ENCODE data around the gene ANKLE1. TPM values are rescaled to one million over a fixed set of nuclear protein-coding genes. Genes with fewer than 3 reads are reported as not detected.

ANKLE1 gene
- total and polyA plus RNA-seq, 10 of the 15 experiments (the other 5 are each of a cell fraction or from before 2014, with no cell fraction given): 2.2 to 17.9 (median 10.9) TPM

DNA sequence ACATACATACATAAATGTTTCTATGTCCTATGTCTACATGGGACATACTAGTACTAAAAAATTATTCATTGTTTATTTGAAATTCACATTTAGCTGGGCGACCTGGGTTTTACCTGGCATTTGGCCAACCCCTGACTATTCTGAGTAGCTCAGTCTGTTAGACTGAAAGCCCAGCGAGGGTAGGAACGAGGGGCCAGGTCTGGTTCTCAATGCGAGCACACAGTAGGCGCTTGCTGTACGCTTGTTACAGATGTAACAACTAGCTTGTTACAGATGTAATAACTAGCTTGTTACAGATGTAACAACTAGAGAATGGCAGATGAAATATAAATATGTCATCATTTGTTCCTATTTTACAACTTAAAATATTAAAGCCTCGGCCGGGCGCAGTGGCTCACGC, 53.9 kb downstream of the ANKLE1 start:
- Histone ChIP-seq H3K4me3 (no peak overlapping the region), H2AFZ (ENCODE audit: control insufficient read depth, low read depth, low read length) (no peak overlapping the region), H3K27me3 (replicated peaks in 1 of 2; ENCODE audit: control insufficient read depth in 2 of 2, insufficient read depth in 2 of 2, low read length in 1 of 2) (no peaks in the 10 kb centered on the region), H3K4me1 (ENCODE audit: control insufficient read depth, insufficient read depth, low read length) (peaks cover 21% of the 10 kb centered on the region), H3K9ac (ENCODE audit: control insufficient read depth, insufficient read depth, low read length) (no peak overlapping the region), H3K4me2 (ENCODE audit: control insufficient read depth, insufficient read depth) (no peak overlapping the region), H3K79me2 (ENCODE audit: control insufficient read depth, insufficient read depth, low read length) (peaks cover 6% of the 10 kb centered on the region), H3K27ac (ENCODE audit: control insufficient read depth, insufficient read depth) (no peak overlapping the region), H4K20me1 (ENCODE audit: control insufficient read depth, insufficient read depth) (no peaks in the 10 kb centered on the region), H3K36me3 (ENCODE audit: control insufficient read depth in 2 of 2, insufficient read depth in 2 of 2, low read length in 1 of 2) (no peaks in the 10 kb centered on the region; a peak in 1 of 4 replicates), H3K9me3 (replicated peaks; ENCODE audit: control insufficient read depth, insufficient read depth, low read length) (no peaks in the 10 kb centered on the region; the same call in 2 of the 3 replicates)
- ChIA-PET RAD21 (ENCODE audit: unreplicated experiment) (interaction anchor here (0.7 to 2.1 kb wide), 5 partner anchors 26 to 56 kb away, joined by 3 to 8 read pairs (median 3); partner anchors contain the start of genes ABHD8 and DDA1), POLR2A (interaction anchor here (1.2 to 4.4 kb wide), 6 partner anchors 26 to 84 kb away, joined by 4 to 24 read pairs (median 6); partner anchors contain the start of genes ABHD8, BABAM1, DDA1 and MVB12A), SMC1A (ENCODE audit: uncharacterized antibody, unreplicated experiment) (interaction anchor here (0.6 to 1.7 kb wide), 5 partner anchors 9 to 51 kb away, joined by 3 to 6 read pairs (median 4); partner anchors contain the start of genes ABHD8 and DDA1), CTCF (interaction anchor here (0.8 to 2.4 kb wide), 10 partner anchors 9 to 75 kb away, joined by 3 to 16 read pairs (median 4); partner anchors contain the start of genes DDA1 and MRPL34)
- intact Hi-C loops (cut with micrococcal nuclease; ENCODE audit: unreplicated experiment) (loop anchor here (5.0 kb wide), 1 partner anchor 43 kb away; no protein-coding TSS in a partner anchor), in situ Hi-C loops (cut with MboI) (no loop called here)
- DNase-seq (ENCODE audit: low read depth, low spot score) (no peak), FAIRE-seq (no peak), ATAC-seq (no peak)
- BruUV-seq (replicated peaks): no TSS peak
- TF ChIP-seq SIN3A (IDR thresholded peaks at IDR 0.05; ENCODE audit: low read depth, low read length): no peak
- no peak for TF ChIP-seq JUNB (IDR thresholded peaks at IDR 0.05)
- no peak for TF ChIP-seq ZNF274 (IDR thresholded peaks at IDR 0.05; ENCODE audit: insufficient read depth, insufficient read length)
- TF ChIP-seq SREBF1 (IDR thresholded peaks at IDR 0.05; ENCODE audit: low read length): no peak
- TF ChIP-seq BMI1 (IDR thresholded peaks at IDR 0.05; ENCODE audit: borderline replicate concordance): no peak
- no peak for TF ChIP-seq ZZZ3 (IDR thresholded peaks at IDR 0.05; ENCODE audit: control insufficient read depth, insufficient read length, low read depth)
- WGBS (ENCODE audit: insufficient coverage, insufficient replicate concordance, low lambda C conversion rate, missing lambda C conversion rate): 84% methylated on average over 10 of the region's 10 CpGs

Other genes with a start within 250 kb of the ANKLE1 start
Only the 7 nearest of the 20 such genes appear.
- gene NR2F6, start 36.0 kb upstream of the ANKLE1 start, total RNA-seq (2014; rRNA removed): 11.8 and 12.8 TPM in 2 replicates
- 2.3 and 2.7 TPM in 2 replicates for gene NR2F6, start 36.0 kb upstream of the ANKLE1 start, total RNA-seq (2014; rRNA removed; fragmentation: Illumina TruSeq; extraction: Trizol)
- gene NR2F6, start 36.0 kb upstream of the ANKLE1 start, total RNA-seq (2021): 13.3 and 15.5 TPM in 2 replicates
- 1.7 and 3.9 TPM in 2 replicates for gene NR2F6, start 36.0 kb upstream of the ANKLE1 start, polyA plus RNA-seq (2011; rRNA removed)
- gene NR2F6, start 36.0 kb upstream of the ANKLE1 start, polyA plus RNA-seq (2014; fragmentation: Illumina TruSeq; extraction: Trizol): 0.48 and 1.4 TPM in 2 replicates
- under 1 TPM; 0.18 to 0.75 TPM for gene NR2F6, start 36.0 kb upstream of the ANKLE1 start, polyA plus RNA-seq (2014; fragmentation: Nextera tagmentation; extraction: Ambion mirVana)
- 11.3 and 14.1 TPM in 2 replicates for gene NR2F6, start 36.0 kb upstream of the ANKLE1 start, polyA plus RNA-seq (2014; rRNA removed)
- gene NR2F6, start 36.0 kb upstream of the ANKLE1 start, polyA plus RNA-seq (2016; fragmentation: Nextera tagmentation; extraction: Ambion mirVana): 1 to 10 TPM; 8.4 to 8.6 TPM
- 0.11 and 0.96 TPM in 2 replicates for gene USHBP1, start 17.2 kb upstream of the ANKLE1 start, total RNA-seq (2014; rRNA removed)
- 0.09 TPM in 1 of 2 replicates, not detected in the other for gene USHBP1, start 17.2 kb upstream of the ANKLE1 start, total RNA-seq (2014; rRNA removed; fragmentation: Illumina TruSeq; extraction: Trizol)
- gene USHBP1, start 17.2 kb upstream of the ANKLE1 start, total RNA-seq (2021): 0.27 and 0.62 TPM in 2 replicates
- 0.07 TPM in 1 of 2 replicates, not detected in the other for gene USHBP1, start 17.2 kb upstream of the ANKLE1 start, polyA plus RNA-seq (2011; rRNA removed)
- not detected in 2 replicates for gene USHBP1, start 17.2 kb upstream of the ANKLE1 start, polyA plus RNA-seq (2014; fragmentation: Illumina TruSeq; extraction: Trizol)
- gene USHBP1, start 17.2 kb upstream of the ANKLE1 start, polyA plus RNA-seq (2014; fragmentation: Nextera tagmentation; extraction: Ambion mirVana): under 1 TPM in 1 of 2 experiments, not detected in 1; 0.05 TPM
- gene USHBP1, start 17.2 kb upstream of the ANKLE1 start, polyA plus RNA-seq (2014; rRNA removed): 0.12 and 0.33 TPM in 2 replicates
- under 1 TPM; 0.33 to 0.44 TPM for gene USHBP1, start 17.2 kb upstream of the ANKLE1 start, polyA plus RNA-seq (2016; fragmentation: Nextera tagmentation; extraction: Ambion mirVana)
- 104 and 108 TPM in 2 replicates for gene BABAM1, start 14.5 kb upstream of the ANKLE1 start, total RNA-seq (2014; rRNA removed)
- gene BABAM1, start 14.5 kb upstream of the ANKLE1 start, total RNA-seq (2014; rRNA removed; fragmentation: Illumina TruSeq; extraction: Trizol): 74.7 and 81.9 TPM in 2 replicates
- gene BABAM1, start 14.5 kb upstream of the ANKLE1 start, total RNA-seq (2021): 102 and 103 TPM in 2 replicates
- gene BABAM1, start 14.5 kb upstream of the ANKLE1 start, polyA plus RNA-seq (2011; rRNA removed): 104 and 107 TPM in 2 replicates
- 47.7 and 86.7 TPM in 2 replicates for gene BABAM1, start 14.5 kb upstream of the ANKLE1 start, polyA plus RNA-seq (2014; fragmentation: Illumina TruSeq; extraction: Trizol)
- gene BABAM1, start 14.5 kb upstream of the ANKLE1 start, polyA plus RNA-seq (2014; fragmentation: Nextera tagmentation; extraction: Ambion mirVana): 10 to 100 TPM; 11.9 to 37.4 TPM
- gene BABAM1, start 14.5 kb upstream of the ANKLE1 start, polyA plus RNA-seq (2014; rRNA removed): 129 and 142 TPM in 2 replicates
- 100 to 1,000 TPM; 153 to 154 TPM for gene BABAM1, start 14.5 kb upstream of the ANKLE1 start, polyA plus RNA-seq (2016; fragmentation: Nextera tagmentation; extraction: Ambion mirVana)
- 8.8 and 12.0 TPM in 2 replicates for gene ABHD8, start 21.5 kb downstream of the ANKLE1 start, total RNA-seq (2014; rRNA removed)
- gene ABHD8, start 21.5 kb downstream of the ANKLE1 start, total RNA-seq (2014; rRNA removed; fragmentation: Illumina TruSeq; extraction: Trizol): 2.1 TPM in 2 replicates
- gene ABHD8, start 21.5 kb downstream of the ANKLE1 start, total RNA-seq (2021): 10.0 and 13.1 TPM in 2 replicates
- gene ABHD8, start 21.5 kb downstream of the ANKLE1 start, polyA plus RNA-seq (2011; rRNA removed): 1.6 and 3.5 TPM in 2 replicates
- 0.55 and 1.5 TPM in 2 replicates for gene ABHD8, start 21.5 kb downstream of the ANKLE1 start, polyA plus RNA-seq (2014; fragmentation: Illumina TruSeq; extraction: Trizol)
- gene ABHD8, start 21.5 kb downstream of the ANKLE1 start, polyA plus RNA-seq (2014; fragmentation: Nextera tagmentation; extraction: Ambion mirVana): under 1 TPM; 0.03 to 0.04 TPM
- gene ABHD8, start 21.5 kb downstream of the ANKLE1 start, polyA plus RNA-seq (2014; rRNA removed): 11.8 and 13.1 TPM in 2 replicates
- gene ABHD8, start 21.5 kb downstream of the ANKLE1 start, polyA plus RNA-seq (2016; fragmentation: Nextera tagmentation; extraction: Ambion mirVana): 10 to 100 TPM in 1 of 2 experiments, 1 to 10 TPM in 1; 8.4 to 12.5 TPM
- gene MRPL34, start 24.0 kb downstream of the ANKLE1 start, total RNA-seq (2014; rRNA removed): 118 and 126 TPM in 2 replicates
- gene MRPL34, start 24.0 kb downstream of the ANKLE1 start, total RNA-seq (2014; rRNA removed; fragmentation: Illumina TruSeq; extraction: Trizol): 33.4 and 37.2 TPM in 2 replicates
- 90.5 and 92.1 TPM in 2 replicates for gene MRPL34, start 24.0 kb downstream of the ANKLE1 start, total RNA-seq (2021)
- 59.0 and 66.8 TPM in 2 replicates for gene MRPL34, start 24.0 kb downstream of the ANKLE1 start, polyA plus RNA-seq (2011; rRNA removed)
- 28.1 and 41.6 TPM in 2 replicates for gene MRPL34, start 24.0 kb downstream of the ANKLE1 start, polyA plus RNA-seq (2014; fragmentation: Illumina TruSeq; extraction: Trizol)
- 10 to 100 TPM in 1 of 2 experiments, 1 to 10 TPM in 1; 8.6 to 25.2 TPM for gene MRPL34, start 24.0 kb downstream of the ANKLE1 start, polyA plus RNA-seq (2014; fragmentation: Nextera tagmentation; extraction: Ambion mirVana)
- 198 and 209 TPM in 2 replicates for gene MRPL34, start 24.0 kb downstream of the ANKLE1 start, polyA plus RNA-seq (2014; rRNA removed)
- 100 to 1,000 TPM; 169 TPM for gene MRPL34, start 24.0 kb downstream of the ANKLE1 start, polyA plus RNA-seq (2016; fragmentation: Nextera tagmentation; extraction: Ambion mirVana)
- 33.3 and 36.0 TPM in 2 replicates for gene DDA1, start 27.7 kb downstream of the ANKLE1 start, total RNA-seq (2014; rRNA removed)
- 26.1 and 31.1 TPM in 2 replicates for gene DDA1, start 27.7 kb downstream of the ANKLE1 start, total RNA-seq (2014; rRNA removed; fragmentation: Illumina TruSeq; extraction: Trizol)
- gene DDA1, start 27.7 kb downstream of the ANKLE1 start, total RNA-seq (2021): 42.8 and 53.5 TPM in 2 replicates
- 23.6 and 33.4 TPM in 2 replicates for gene DDA1, start 27.7 kb downstream of the ANKLE1 start, polyA plus RNA-seq (2011; rRNA removed)
- 31.7 and 62.8 TPM in 2 replicates for gene DDA1, start 27.7 kb downstream of the ANKLE1 start, polyA plus RNA-seq (2014; fragmentation: Illumina TruSeq; extraction: Trizol)
- gene DDA1, start 27.7 kb downstream of the ANKLE1 start, polyA plus RNA-seq (2014; fragmentation: Nextera tagmentation; extraction: Ambion mirVana): 1 to 10 TPM in 1 of 2 experiments, under 1 TPM in 1; 0.76 to 2.8 TPM
- 71.0 and 77.5 TPM in 2 replicates for gene DDA1, start 27.7 kb downstream of the ANKLE1 start, polyA plus RNA-seq (2014; rRNA removed)
- 10 to 100 TPM; 61.5 to 63.8 TPM for gene DDA1, start 27.7 kb downstream of the ANKLE1 start, polyA plus RNA-seq (2016; fragmentation: Nextera tagmentation; extraction: Ambion mirVana)
- 1.3 and 1.5 TPM in 2 replicates for gene ANO8, start 53.0 kb downstream of the ANKLE1 start, total RNA-seq (2014; rRNA removed)
- 0.58 and 0.60 TPM in 2 replicates for gene ANO8, start 53.0 kb downstream of the ANKLE1 start, total RNA-seq (2014; rRNA removed; fragmentation: Illumina TruSeq; extraction: Trizol)
- gene ANO8, start 53.0 kb downstream of the ANKLE1 start, total RNA-seq (2021): 5.1 and 6.7 TPM in 2 replicates
- gene ANO8, start 53.0 kb downstream of the ANKLE1 start, polyA plus RNA-seq (2011; rRNA removed): 0.45 and 0.81 TPM in 2 replicates
- gene ANO8, start 53.0 kb downstream of the ANKLE1 start, polyA plus RNA-seq (2014; fragmentation: Illumina TruSeq; extraction: Trizol): 0.38 and 1.1 TPM in 2 replicates
- under 1 TPM; 0.04 to 0.05 TPM for gene ANO8, start 53.0 kb downstream of the ANKLE1 start, polyA plus RNA-seq (2014; fragmentation: Nextera tagmentation; extraction: Ambion mirVana)
- gene ANO8, start 53.0 kb downstream of the ANKLE1 start, polyA plus RNA-seq (2014; rRNA removed): 4.3 and 5.1 TPM in 2 replicates
- gene ANO8, start 53.0 kb downstream of the ANKLE1 start, polyA plus RNA-seq (2016; fragmentation: Nextera tagmentation; extraction: Ambion mirVana): 1 to 10 TPM; 1.0 to 1.1 TPM

Data from GM12878 (cell line).